ENCODE measurements around the gene DCAKD.

DNA sequence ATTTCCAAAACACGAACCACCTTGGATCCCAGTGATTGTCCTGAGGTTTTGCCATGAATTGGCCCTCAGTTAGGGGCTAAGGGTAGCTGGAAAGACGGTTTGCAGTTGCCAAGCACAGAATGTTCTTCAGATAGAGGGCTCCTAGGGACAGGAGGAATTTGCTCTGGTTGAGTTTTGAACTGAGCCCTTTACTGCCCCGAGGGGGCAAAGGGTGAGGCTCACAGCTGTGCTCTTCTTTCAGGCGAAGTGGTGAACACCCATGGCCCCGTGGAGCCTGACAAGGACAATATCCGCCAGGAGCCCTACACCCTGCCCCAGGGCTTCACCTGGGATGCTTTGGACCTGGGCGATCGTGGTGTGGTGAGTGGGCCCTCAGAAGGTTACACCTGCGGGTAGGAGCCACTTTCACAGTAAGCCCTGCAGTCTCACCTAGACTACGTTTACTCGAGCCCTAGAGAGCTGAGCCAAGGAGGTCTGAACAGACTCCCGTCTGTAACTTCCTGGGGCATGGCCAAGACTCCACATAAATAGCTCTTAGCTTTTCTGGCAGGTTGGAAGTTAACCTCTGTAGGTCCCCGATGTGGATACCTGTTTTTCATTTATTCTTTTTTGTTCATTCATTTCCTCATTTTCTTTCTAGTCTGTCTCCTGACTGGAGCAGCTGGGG, 42.1 kb upstream of the DCAKD start:
- TF ChIP-seq POLR2A (IDR thresholded peaks at IDR 0.05; ENCODE audit: low read length) (no peak), GATA1 (IDR thresholded peaks at IDR 0.05; ENCODE audit: low read depth, low read length) (no peak)

Data from erythroblast (primary cell).